HG03139 (cell line): ENCODE results near the gene RNF167.

Source experiments
- ATAC-seq: cut with Tn5 transposase; IDR thresholded peaks from one replicate; pipeline ENCODE4 v1.9.1; 2021; ENCODE audit not compliant: unreplicated experiment

RNF167 gene

GRCh38 chr17:4950746-4951204, 10.7 kb downstream of the RNF167 start, which contains the start of gene ENO3:
ENO3 (plus strand) TSS chr17:4951119; CDS start chr17:4951830, 711 bp downstream.
- ATAC-seq: no peak

- no peak for ATAC-seq
Measured at GRCh38 chr17:4951486-4951885, 11.4 kb downstream of the RNF167 start.

GRCh38 chr17:4953451-4953961, 13.4 kb downstream of the RNF167 start:
- ATAC-seq: no peak

- ATAC-seq: no peak
Measured at GRCh38 chr17:4955091-4955490, 15.0 kb downstream of the RNF167 start.

- ATAC-seq: no peak
Measured at GRCh38 chr17:4956493-4957061, 16.5 kb downstream of the RNF167 start.

- no peak for ATAC-seq
Measured at GRCh38 chr17:4958102-4958501, 18.0 kb downstream of the RNF167 start.

- ATAC-seq: no peak
Measured at GRCh38 chr17:4959261-4959965, 19.3 kb downstream of the RNF167 start.

- no peak for ATAC-seq
Measured at GRCh38 chr17:4960279-4960922, 20.3 kb downstream of the RNF167 start.

GRCh38 chr17:4965311-4965986, 25.4 kb downstream of the RNF167 start:
- ATAC-seq: no peak

GRCh38 chr17:4966844-4967538, 26.9 kb downstream of the RNF167 start:
- peak; percentile 74 for ATAC-seq

- ATAC-seq: peak; percentile 46
Measured at GRCh38 chr17:4967539-4968485, 27.7 kb downstream of the RNF167 start, which contains the start of gene SPAG7. SPAG7 (minus strand) TSS chr17:4967817; CDS start chr17:4967804, 13 bp downstream.

GRCh38 chr17:4968486-4969046, 28.5 kb downstream of the RNF167 start:
- ATAC-seq: no peak

- no peak for ATAC-seq
Measured at GRCh38 chr17:4969047-4969550, 29.0 kb downstream of the RNF167 start.

- no peak for ATAC-seq
Measured at GRCh38 chr17:4969551-4970173, 29.6 kb downstream of the RNF167 start.

GRCh38 chr17:4970273-4970672, 30.2 kb downstream of the RNF167 start:
- no peak for ATAC-seq

- ATAC-seq: no peak
Measured at GRCh38 chr17:4971826-4972225, 31.8 kb downstream of the RNF167 start.

GRCh38 chr17:4972322-4972721, 32.3 kb downstream of the RNF167 start:
- no peak for ATAC-seq

GRCh38 chr17:4972752-4973151, 32.7 kb downstream of the RNF167 start:
- ATAC-seq: no peak
